SK-N-SH (cell line): ENCODE measurements around the gene ZNF19. TPM values are rescaled to one million over a fixed set of nuclear protein-coding genes. Genes with fewer than 3 reads are reported as not detected.

Source experiments
- REST ChIP-seq: IDR thresholded peaks from 2 replicates; pipeline ENCODE4 v1.6.1; 2012; ENCODE audit warnings: mild to moderate bottlenecking, low read depth, low read length, moderate library complexity
- SMC3 ChIP-seq: IDR thresholded peaks from 2 replicates; pipeline ENCODE4 v1.6.1; 2012; ENCODE audit warnings: low read depth, low read length, improper control_type of control experiment
- TCF12 ChIP-seq: IDR thresholded peaks from 2 replicates; pipeline ENCODE4 v1.4.0; 2012
- polyA plus RNA-seq, 3 experiments: library from polyadenylated mRNA; depleted of rRNA; stranded (reverse); fragments of >200 nt; gene quantifications; 2 replicates each; pipeline ENCODE4 v1.2.3, GENCODE V29; 2012

The ZNF19 gene
- polyA plus RNA-seq, 1 of the 3 experiments (the other 2 are of a cell fraction) = 1.4 TPM

GRCh38 chr16:71423865-71424264 is 65.3 kb downstream of the ZNF19 start (continued):
- TF ChIP-seq REST = no peak
- no peak for TF ChIP-seq TCF12
- no peak for TF ChIP-seq SMC3

Other genes with a start within 250 kb of the ZNF19 start
- 7.2 and 9.6 TPM in 2 replicates for gene CMTR2, start 199.9 kb downstream of the ZNF19 start, polyA plus RNA-seq (2012; rRNA removed)
- gene CALB2, start 130.6 kb downstream of the ZNF19 start, polyA plus RNA-seq (2012; rRNA removed) = 0.12 and 0.23 TPM in 2 replicates
- gene TLE7, start 47.3 kb downstream of the ZNF19 start, polyA plus RNA-seq (2012; rRNA removed) = not detected in 2 replicates
- gene ZNF23, start 27.1 kb downstream of the ZNF19 start, polyA plus RNA-seq (2012; rRNA removed) = 6.5 and 7.3 TPM in 2 replicates
- 0.08 and 0.18 TPM in 2 replicates for gene CHST4, start 37.1 kb upstream of the ZNF19 start, polyA plus RNA-seq (2012; rRNA removed)
- gene TAT, start 87.8 kb upstream of the ZNF19 start, polyA plus RNA-seq (2012; rRNA removed) = not detected in 2 replicates
- gene MARVELD3, start 136.9 kb upstream of the ZNF19 start, polyA plus RNA-seq (2012; rRNA removed) = not detected in 2 replicates
- 5.5 and 7.2 TPM in 2 replicates for gene PHLPP2, start 235.4 kb upstream of the ZNF19 start, polyA plus RNA-seq (2012; rRNA removed)